Hepatocyte (in vitro differentiated cells): Measurements from ENCODE around the gene ST3GAL2.

Experiments used
- CTCF ChIP-seq: fragments of 200-600 bp; sonication (generic); IDR thresholded peaks from 2 replicates; pipeline ENCODE4 v1.5.1; 2016; ENCODE audit warnings: antibody characterized with exemption, mild to moderate bottlenecking; ENCODE audit not compliant: poor library complexity
- EZH2 ChIP-seq: fragments of 200-600 bp; sonication (generic); IDR thresholded peaks from 2 replicates; pipeline ENCODE4 v1.6.1; 2016; ENCODE audit warnings: antibody characterized with exemption, mild to moderate bottlenecking, borderline replicate concordance

GRCh38 chr16:70484867-70485266, 46.0 kb upstream of the ST3GAL2 start:
- TF ChIP-seq CTCF (no peak), EZH2 (no peak)
